Measurements from ENCODE around the gene XPR1.

GRCh38 chr1:180837020-180837419 is 205.2 kb downstream of the XPR1 start:
- no peak for TF ChIP-seq CTCF (IDR thresholded peaks at IDR 0.05; ENCODE audit: insufficient read depth, low read length, poor library complexity, severe bottlenecking)
- no peak for TF ChIP-seq EZH2phosphoT487 (conservative IDR thresholded peaks at IDR 0.05; ENCODE audit: low read length)
